OCI-LY3 (cell line): ENCODE measurements around the gene ZBTB7C.

Source experiments
- H2AFZ ChIP-seq: fragments of 200-600, 300-600 bp; shearing (Covaris generic); 2 replicates; pipeline ENCODE4 v1.6.0; 2014; ENCODE audit warnings: antibody characterized with exemption, low read depth, low read length
- H3K27ac ChIP-seq: fragments of 200-600, 300-600 bp; sonication (generic); 2 replicates; pipeline ENCODE4 v1.5.1; 2014; ENCODE audit warnings: mild to moderate bottlenecking, low read length, moderate library complexity, mixed read lengths
- H3K27me3 ChIP-seq: fragments of 200-600, 300-600 bp; sonication (generic); 2 replicates; pipeline ENCODE4 v1.6.1; 2014; ENCODE audit warnings: low read depth, low read length, mixed read lengths
- H3K36me3 ChIP-seq: fragments of 200-600, 300-600 bp; sonication (generic); replicated peaks from 2 replicates; pipeline ENCODE3; 2014; ENCODE audit warnings: low read depth, low read length, mixed read lengths
- H3K4me1 ChIP-seq: fragments of 300-600, 200-600 bp; sonication (generic); 2 replicates; pipeline ENCODE4 v1.6.1; 2014; ENCODE audit warnings: low read length, mixed read lengths
- H3K4me2 ChIP-seq: fragments of 200-600, 300-600 bp; sonication (generic); 2 replicates; pipeline ENCODE4 v1.6.1; 2014; ENCODE audit warnings: low read length, mixed read lengths
- H3K4me3 ChIP-seq: fragments of 300-600, 200-600 bp; sonication (generic); 2 replicates; pipeline ENCODE4 v1.5.1; 2014; ENCODE audit warnings: antibody characterized with exemption, mild to moderate bottlenecking, low read length, moderate library complexity
- H3K79me2 ChIP-seq: fragments of 300-600, 200-600 bp; shearing (Covaris generic); 2 replicates; pipeline ENCODE4 v1.6.1; 2014; ENCODE audit warnings: mild to moderate bottlenecking, low read length, mixed read lengths
- H3K9ac ChIP-seq: fragments of 300-600, 200-600 bp; shearing (Covaris generic); 2 replicates; pipeline ENCODE4 v1.6.0; 2014; ENCODE audit warnings: mild to moderate bottlenecking, low read length, moderate library complexity
- H3K9me3 ChIP-seq: fragments of 200-600, 300-600 bp; shearing (Covaris generic); 2 replicates; pipeline ENCODE4 v1.6.1; 2014; ENCODE audit warnings: low read length, mixed read lengths; ENCODE audit not compliant: insufficient read depth
- H4K20me1 ChIP-seq: fragments of 200-600, 300-600 bp; sonication (generic); 2 replicates; pipeline ENCODE4 v1.6.1; 2016; ENCODE audit warnings: low read length, mixed read lengths; ENCODE audit not compliant: insufficient read depth
- EZH2phosphoT487 ChIP-seq: fragments of 200-600 bp; shearing (Covaris generic); IDR thresholded peaks from 2 replicates; pipeline ENCODE4 v1.6.1; 2018; ENCODE audit warnings: antibody characterized with exemption, mixed run types, low read depth
- TF ChIP-seq, protein P1 (sequence below): fragments of 200-600, 300-600 bp; sonication (generic); IDR thresholded peaks from 2 replicates; pipeline ENCODE4 v1.5.1; 2014; ENCODE audit warnings: antibody characterized with exemption, low read length, low read depth

The ZBTB7C gene

DNA sequence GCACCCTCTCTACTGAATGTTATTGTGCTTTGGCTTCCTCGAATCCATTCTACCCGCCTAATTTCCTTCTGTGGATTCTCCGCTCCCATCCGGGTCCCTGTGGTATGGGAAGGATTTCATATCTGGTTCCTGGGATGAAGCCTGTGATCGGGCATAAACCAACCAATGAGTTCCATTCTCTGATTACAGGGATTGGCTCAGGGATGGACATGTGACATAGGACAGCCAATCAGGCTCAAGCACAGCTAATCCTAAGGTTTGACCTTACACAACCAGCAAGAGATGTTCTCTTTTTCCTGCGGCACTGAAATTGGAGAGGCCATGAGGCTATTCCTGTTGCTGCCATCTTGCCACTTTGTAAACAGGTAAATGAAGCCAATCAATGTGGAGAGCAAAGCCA lies 310.6 kb downstream of the ZBTB7C start:
- H3K36me3 ChIP-seq = no peaks in the 10 kb centered on the region
- H3K9ac ChIP-seq = no peak overlapping the region
- no peak overlapping the region for H2AFZ ChIP-seq
- H4K20me1 ChIP-seq = no peaks in the 10 kb centered on the region
- peaks cover 78% of the 10 kb centered on the region for H3K27me3 ChIP-seq
- H3K79me2 ChIP-seq = no peaks in the 10 kb centered on the region
- no peaks in the 10 kb centered on the region for H3K4me1 ChIP-seq
- no peak overlapping the region for H3K27ac ChIP-seq
- H3K4me2 ChIP-seq = no peak overlapping the region
- TF ChIP-seq EZH2phosphoT487 = no peak
- TF ChIP-seq, protein P1, sequence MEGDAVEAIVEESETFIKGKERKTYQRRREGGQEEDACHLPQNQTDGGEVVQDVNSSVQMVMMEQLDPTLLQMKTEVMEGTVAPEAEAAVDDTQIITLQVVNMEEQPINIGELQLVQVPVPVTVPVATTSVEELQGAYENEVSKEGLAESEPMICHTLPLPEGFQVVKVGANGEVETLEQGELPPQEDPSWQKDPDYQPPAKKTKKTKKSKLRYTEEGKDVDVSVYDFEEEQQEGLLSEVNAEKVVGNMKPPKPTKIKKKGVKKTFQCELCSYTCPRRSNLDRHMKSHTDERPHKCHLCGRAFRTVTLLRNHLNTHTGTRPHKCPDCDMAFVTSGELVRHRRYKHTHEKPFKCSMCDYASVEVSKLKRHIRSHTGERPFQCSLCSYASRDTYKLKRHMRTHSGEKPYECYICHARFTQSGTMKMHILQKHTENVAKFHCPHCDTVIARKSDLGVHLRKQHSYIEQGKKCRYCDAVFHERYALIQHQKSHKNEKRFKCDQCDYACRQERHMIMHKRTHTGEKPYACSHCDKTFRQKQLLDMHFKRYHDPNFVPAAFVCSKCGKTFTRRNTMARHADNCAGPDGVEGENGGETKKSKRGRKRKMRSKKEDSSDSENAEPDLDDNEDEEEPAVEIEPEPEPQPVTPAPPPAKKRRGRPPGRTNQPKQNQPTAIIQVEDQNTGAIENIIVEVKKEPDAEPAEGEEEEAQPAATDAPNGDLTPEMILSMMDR = no peak
- H3K9me3 ChIP-seq = no peaks in the 10 kb centered on the region
- H3K4me3 ChIP-seq = no peak overlapping the region

DNA sequence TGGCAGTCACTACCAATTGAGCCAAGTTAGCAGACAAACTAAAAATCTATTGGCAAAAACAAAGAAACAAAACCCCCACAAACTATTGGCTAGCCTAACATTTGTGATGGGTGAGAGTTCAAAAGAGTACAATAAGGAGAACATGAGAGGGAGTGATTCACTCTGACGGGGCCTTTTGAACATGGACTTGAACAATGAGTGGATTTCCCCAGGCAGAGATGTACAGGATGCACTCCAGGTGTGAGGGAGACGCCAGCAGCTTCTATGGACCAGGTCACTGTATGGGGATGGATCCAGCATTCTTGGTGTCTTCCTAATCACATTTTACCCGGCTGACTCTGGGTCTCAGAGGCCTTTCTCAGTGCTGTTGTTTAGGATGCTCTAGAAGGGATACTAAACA lies 311.2 kb downstream of the ZBTB7C start:
- H3K27me3 ChIP-seq = peaks cover 75% of the 10 kb centered on the region
- no peaks in the 10 kb centered on the region for H3K9me3 ChIP-seq
- H3K4me1 ChIP-seq = no peaks in the 10 kb centered on the region
- H3K79me2 ChIP-seq = no peaks in the 10 kb centered on the region
- no peak overlapping the region for H2AFZ ChIP-seq
- H3K27ac ChIP-seq = no peak overlapping the region
- no peak overlapping the region for H3K4me2 ChIP-seq
- TF ChIP-seq, protein P1 = no peak
- no peak for TF ChIP-seq EZH2phosphoT487
- no peak overlapping the region for H3K4me3 ChIP-seq
- H3K36me3 ChIP-seq = no peaks in the 10 kb centered on the region
- H3K9ac ChIP-seq = no peak overlapping the region
- no peaks in the 10 kb centered on the region for H4K20me1 ChIP-seq

DNA sequence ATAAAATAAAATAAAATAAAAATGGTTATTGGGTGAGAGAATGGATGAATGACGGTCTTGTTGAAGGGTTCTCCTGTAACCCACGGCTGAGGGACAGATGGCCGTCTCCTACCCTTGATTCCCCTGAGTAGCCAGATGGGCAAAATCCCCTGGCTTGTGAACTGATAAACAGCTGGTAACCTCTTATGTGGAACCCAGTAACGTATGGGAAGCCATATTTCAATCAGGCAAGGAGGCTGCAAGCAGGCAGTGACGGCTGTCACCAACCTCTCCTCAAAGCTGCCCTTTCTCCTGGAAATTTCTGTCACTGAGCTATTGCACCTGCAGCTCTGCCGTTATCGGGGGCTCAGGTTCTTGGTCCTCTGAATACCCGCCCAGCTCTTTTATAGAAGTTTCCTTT lies 313.5 kb downstream of the ZBTB7C start:
- Histone ChIP-seq H3K4me3 (no peak overlapping the region), H4K20me1 (no peaks in the 10 kb centered on the region), H3K27me3 (peaks cover 67% of the 10 kb centered on the region), H3K9ac (no peak overlapping the region), H3K4me2 (no peak overlapping the region), H3K9me3 (no peaks in the 10 kb centered on the region), H2AFZ (no peak overlapping the region), H3K4me1 (no peaks in the 10 kb centered on the region), H3K79me2 (no peaks in the 10 kb centered on the region), H3K36me3 (no peaks in the 10 kb centered on the region), H3K27ac (no peak overlapping the region)
- TF ChIP-seq, protein P1 = no peak
- no peak for TF ChIP-seq EZH2phosphoT487

DNA sequence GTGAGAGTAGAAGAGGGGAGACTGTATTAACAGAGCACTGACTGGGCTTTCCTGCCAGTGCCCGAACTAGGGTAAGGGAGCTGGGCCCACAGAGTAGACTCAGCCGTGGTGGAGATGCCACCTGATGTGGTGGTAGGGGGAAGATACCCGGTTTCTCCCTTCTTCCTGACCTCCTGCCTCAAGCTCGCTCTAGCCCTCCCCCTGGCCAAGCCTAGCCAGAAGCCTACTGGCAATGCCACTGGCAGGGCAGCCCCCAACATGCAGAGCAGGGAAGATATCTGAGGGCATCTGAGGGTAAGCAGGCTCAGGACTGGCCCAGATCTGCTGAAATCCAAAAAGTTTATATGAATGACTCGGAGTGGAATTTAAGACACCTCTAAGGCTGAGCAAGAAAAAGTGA lies 316.1 kb downstream of the ZBTB7C start:
- no peak overlapping the region for H3K9ac ChIP-seq
- H3K4me3 ChIP-seq = no peak overlapping the region
- no peak overlapping the region for H3K4me2 ChIP-seq
- no peak overlapping the region for H2AFZ ChIP-seq
- no peaks in the 10 kb centered on the region for H3K9me3 ChIP-seq
- no peaks in the 10 kb centered on the region for H3K4me1 ChIP-seq
- H3K36me3 ChIP-seq = no peaks in the 10 kb centered on the region
- no peak overlapping the region for H3K27ac ChIP-seq
- no peaks in the 10 kb centered on the region for H3K79me2 ChIP-seq
- TF ChIP-seq, protein P1 = no peak
- no peak for TF ChIP-seq EZH2phosphoT487
- H3K27me3 ChIP-seq = peaks cover 42% of the 10 kb centered on the region
- no peaks in the 10 kb centered on the region for H4K20me1 ChIP-seq
